Mononuclear cell (primary cell): Measurements from ENCODE around the gene VPREB3. TPM values are rescaled to one million over a fixed set of nuclear protein-coding genes. Genes with fewer than 3 reads are reported as not detected.

ENCODE experiments used
- H3K27me3 ChIP-seq: 2 replicates; pipeline ENCODE4 v1.6.0; 2011; ENCODE audit warnings: low read length, control low read depth; ENCODE audit not compliant: insufficient read depth
- H3K4me1 ChIP-seq: 2 replicates; pipeline ENCODE4 v1.5.1; 2011; ENCODE audit warnings: mild to moderate bottlenecking, low read length, control low read depth; ENCODE audit not compliant: insufficient read depth
- H3K4me3 ChIP-seq: 2 replicates; pipeline ENCODE4 v1.5.1; 2011; ENCODE audit warnings: mild to moderate bottlenecking, low read length, moderate library complexity
- H3K9me3 ChIP-seq: 2 replicates; pipeline ENCODE4 v1.5.1; 2011; ENCODE audit warnings: low read depth, mild to moderate bottlenecking, control low read depth, low read length
- total RNA-seq: library from RNA; depleted of rRNA; stranded (reverse); fragments of >200 nt; gene quantifications from one replicate; pipeline ENCODE4 v1.2.3, GENCODE V29; 2012

VPREB3 gene
- total RNA-seq, 1 donor = 0.42 TPM

- Histone ChIP-seq H3K4me1 (peaks cover 32% of the 10 kb centered on the region), H3K9me3 (no peaks in the 10 kb centered on the region), H3K27me3 (no peaks in the 10 kb centered on the region), H3K4me3 (peak within 1 kb of the TSS; percentile 80)
These were observed 32.8 kb upstream of the VPREB3 start, which contains the start of gene SMARCB1 for GRCh38 chr22:23786752-23787599. TSS of gene SMARCB1 (plus strand) at chr22:23786966. CDS start at chr22:23787170, 204 bp downstream.

- Histone ChIP-seq H3K4me3 (peak overlapping the region; percentile 80), H3K27me3 (no peaks in the 10 kb centered on the region), H3K4me1 (peaks cover 32% of the 10 kb centered on the region), H3K9me3 (no peaks in the 10 kb centered on the region)
These were observed 32.1 kb upstream of the VPREB3 start for GRCh38 chr22:23786261-23786710.

GRCh38 chr22:23784215-23784732 is 30.0 kb upstream of the VPREB3 start:
- no peaks in the 10 kb centered on the region for H3K27me3 ChIP-seq
- no peak overlapping the region for H3K4me3 ChIP-seq
- H3K9me3 ChIP-seq = no peaks in the 10 kb centered on the region
- H3K4me1 ChIP-seq = peaks cover 25% of the 10 kb centered on the region

GRCh38 chr22:23783265-23784150 is 29.3 kb upstream of the VPREB3 start:
- Histone ChIP-seq H3K4me1 (peaks cover 18% of the 10 kb centered on the region), H3K27me3 (no peaks in the 10 kb centered on the region), H3K9me3 (no peaks in the 10 kb centered on the region), H3K4me3 (no peak overlapping the region)

GRCh38 chr22:23782703-23783102 is 28.5 kb upstream of the VPREB3 start:
- Histone ChIP-seq H3K27me3 (no peaks in the 10 kb centered on the region), H3K4me3 (no peak overlapping the region), H3K9me3 (no peaks in the 10 kb centered on the region), H3K4me1 (peaks cover 9% of the 10 kb centered on the region)

GRCh38 chr22:23782252-23782651 is 28.0 kb upstream of the VPREB3 start:
- no peak overlapping the region for H3K4me3 ChIP-seq
- no peaks in the 10 kb centered on the region for H3K9me3 ChIP-seq
- H3K4me1 ChIP-seq = peaks cover 6% of the 10 kb centered on the region
- H3K27me3 ChIP-seq = no peaks in the 10 kb centered on the region

- Histone ChIP-seq H3K27me3 (no peaks in the 10 kb centered on the region), H3K4me3 (no peak overlapping the region), H3K4me1 (peaks cover 5% of the 10 kb centered on the region), H3K9me3 (no peaks in the 10 kb centered on the region)
These were observed 27.4 kb upstream of the VPREB3 start for GRCh38 chr22:23781511-23782183.

- H3K27me3 ChIP-seq = no peaks in the 10 kb centered on the region
- H3K4me3 ChIP-seq = no peak overlapping the region
- H3K4me1 ChIP-seq = no peaks in the 10 kb centered on the region
- H3K9me3 ChIP-seq = no peaks in the 10 kb centered on the region
These were observed 26.8 kb upstream of the VPREB3 start for GRCh38 chr22:23781065-23781464.

GRCh38 chr22:23780146-23780748 is 26.0 kb upstream of the VPREB3 start:
- no peak overlapping the region for H3K4me3 ChIP-seq
- no peaks in the 10 kb centered on the region for H3K27me3 ChIP-seq
- H3K4me1 ChIP-seq = no peaks in the 10 kb centered on the region
- H3K9me3 ChIP-seq = no peaks in the 10 kb centered on the region

GRCh38 chr22:23779731-23780130 is 25.5 kb upstream of the VPREB3 start:
- H3K4me3 ChIP-seq = no peak overlapping the region
- H3K27me3 ChIP-seq = no peaks in the 10 kb centered on the region
- no peaks in the 10 kb centered on the region for H3K9me3 ChIP-seq
- no peaks in the 10 kb centered on the region for H3K4me1 ChIP-seq

GRCh38 chr22:23779083-23779482 is 24.9 kb upstream of the VPREB3 start:
- Histone ChIP-seq H3K4me1 (no peaks in the 10 kb centered on the region), H3K4me3 (no peak overlapping the region), H3K27me3 (no peaks in the 10 kb centered on the region), H3K9me3 (no peaks in the 10 kb centered on the region)

GRCh38 chr22:23778577-23778900 is 24.3 kb upstream of the VPREB3 start:
- no peak overlapping the region for H3K4me3 ChIP-seq
- H3K27me3 ChIP-seq = no peaks in the 10 kb centered on the region
- H3K9me3 ChIP-seq = no peaks in the 10 kb centered on the region
- H3K4me1 ChIP-seq = no peaks in the 10 kb centered on the region

GRCh38 chr22:23777776-23778576 is 23.8 kb upstream of the VPREB3 start:
- no peak overlapping the region for H3K4me3 ChIP-seq
- no peaks in the 10 kb centered on the region for H3K4me1 ChIP-seq
- H3K27me3 ChIP-seq = no peaks in the 10 kb centered on the region
- H3K9me3 ChIP-seq = no peaks in the 10 kb centered on the region
